IPS DF 6.9 (cell line): Measurements from ENCODE around the gene NTRK1.

ENCODE experiments used
- DNase-seq: peaks from one replicate; pipeline ENCODE4 v3.0.0-alpha.2; 2013; ENCODE audit warnings: low read depth, low spot score
- H3K27ac ChIP-seq: one replicate; pipeline ENCODE4 v1.5.1; 2013; ENCODE audit warnings: low read length, control low read depth
- H3K27me3 ChIP-seq: 2 replicates; pipeline ENCODE4 v1.6.1; 2013; ENCODE audit warnings: mild to moderate bottlenecking, low read length; ENCODE audit not compliant: control insufficient read depth, insufficient read depth
- H3K36me3 ChIP-seq: 2 replicates; pipeline ENCODE4 v1.6.1; 2013; ENCODE audit warnings: low read length; ENCODE audit not compliant: control insufficient read depth, insufficient read depth
- H3K4me1 ChIP-seq: 2 replicates; pipeline ENCODE4 v1.6.1; 2013; ENCODE audit warnings: low read length; ENCODE audit not compliant: control insufficient read depth, insufficient read depth
- H3K4me3 ChIP-seq: 2 replicates; pipeline ENCODE4 v1.5.1; 2013; ENCODE audit warnings: mild to moderate bottlenecking, low read length
- H3K9me3 ChIP-seq: 2 replicates; pipeline ENCODE4 v1.6.1; 2013; ENCODE audit warnings: low read length, inconsistent platforms; ENCODE audit not compliant: control insufficient read depth, insufficient read depth
- WGBS: extraction: QIAGEN DNeasy Blood & Tissue Kit; methylation state at CpG from one replicate; pipeline ENCODE4 v1.1.7; 2013; ENCODE audit warnings: mixed read lengths, missing lambda C conversion rate; ENCODE audit not compliant: insufficient read length, insufficient coverage; 5-methylcytosine and 5-hydroxymethylcytosine counted together

NTRK1 gene

DNA sequence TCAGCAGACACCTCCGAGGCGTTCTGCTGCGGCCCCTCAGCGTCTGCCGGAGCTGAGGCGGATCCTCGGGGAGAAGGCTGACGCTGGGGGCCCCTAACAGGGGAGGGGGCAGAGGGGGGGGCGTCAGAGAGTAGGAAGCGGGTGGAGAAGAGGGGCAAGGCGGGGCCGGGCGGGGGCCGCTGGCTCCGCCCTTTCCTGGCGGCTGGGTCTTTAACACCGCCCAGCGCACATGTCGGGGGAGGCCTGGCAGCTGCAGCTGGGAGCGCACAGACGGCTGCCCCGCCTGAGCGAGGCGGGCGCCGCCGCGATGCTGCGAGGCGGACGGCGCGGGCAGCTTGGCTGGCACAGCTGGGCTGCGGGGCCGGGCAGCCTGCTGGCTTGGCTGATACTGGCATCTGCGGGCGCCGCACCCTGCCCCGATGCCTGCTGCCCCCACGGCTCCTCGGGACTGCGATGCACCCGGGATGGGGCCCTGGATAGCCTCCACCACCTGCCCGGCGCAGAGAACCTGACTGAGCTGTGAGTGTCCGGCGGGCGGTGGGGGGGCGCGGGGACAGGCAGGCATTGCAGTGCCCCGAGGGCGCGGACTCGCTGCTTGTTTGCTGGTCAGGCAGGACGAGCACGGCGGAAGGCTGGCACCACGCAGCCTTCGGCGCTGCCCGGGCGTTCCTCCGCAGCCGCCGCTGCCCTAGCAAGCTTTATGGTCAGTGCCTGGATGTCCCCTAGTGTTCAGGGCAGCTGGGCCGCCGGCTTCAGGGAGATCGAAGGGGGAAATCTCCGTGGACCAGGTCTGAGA, at the start of gene NTRK1:
TSS of gene NTRK1 (plus strand) at position 238 of the 796 bp plus-strand sequence. CDS start at position 308, 70 bp downstream.
- Histone ChIP-seq H3K27ac (no peak within 1 kb of the TSS), H3K27me3 (peaks cover 77% of the 10 kb centered on the region), H3K4me1 (peaks cover 2% of the 10 kb centered on the region; the same call in 1 of the 2 replicates), H3K4me3 (peak within 1 kb of the TSS; percentile 30; the same call in 1 of the 2 replicates), H3K9me3 (no peaks in the 10 kb centered on the region), H3K36me3 (no peaks in the 10 kb centered on the region)
- DNase-seq, result no peak
- WGBS, result no CpG with 5 or more reads among the region's 69 CpGs

DNA sequence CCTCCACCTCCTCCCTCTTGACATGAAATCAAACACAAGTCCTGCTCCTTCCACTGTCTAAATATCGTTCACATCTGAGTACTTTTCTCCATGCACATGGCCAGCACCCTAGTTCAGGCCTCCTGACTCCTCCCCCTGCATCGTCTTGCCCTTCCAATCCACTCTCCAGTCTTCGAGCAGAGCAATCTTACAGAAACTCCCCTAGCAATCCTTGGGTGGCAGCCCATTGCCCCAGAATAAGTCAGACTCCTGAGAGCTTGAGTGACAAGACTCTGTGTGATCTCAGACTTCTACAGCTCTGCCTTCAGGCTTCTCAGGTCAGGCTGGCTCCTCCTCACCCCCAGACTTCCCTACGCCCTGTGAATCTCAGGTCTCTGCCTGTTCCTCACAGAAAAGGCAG, 49.5 kb upstream of the NTRK1 start:
- no CpG with 5 or more reads among the region's 4 CpGs for WGBS
- Histone ChIP-seq H3K27me3 (peaks cover 12% of the 10 kb centered on the region; the same call in 1 of the 2 replicates), H3K9me3 (no peaks in the 10 kb centered on the region), H3K4me3 (no peak overlapping the region), H3K4me1 (0 out of 2 replicates have a peak, but pooled peaks cover 3% of the 10 kb centered on the region), H3K27ac (no peak overlapping the region), H3K36me3 (no peaks in the 10 kb centered on the region)
- DNase-seq, result no peak

DNA sequence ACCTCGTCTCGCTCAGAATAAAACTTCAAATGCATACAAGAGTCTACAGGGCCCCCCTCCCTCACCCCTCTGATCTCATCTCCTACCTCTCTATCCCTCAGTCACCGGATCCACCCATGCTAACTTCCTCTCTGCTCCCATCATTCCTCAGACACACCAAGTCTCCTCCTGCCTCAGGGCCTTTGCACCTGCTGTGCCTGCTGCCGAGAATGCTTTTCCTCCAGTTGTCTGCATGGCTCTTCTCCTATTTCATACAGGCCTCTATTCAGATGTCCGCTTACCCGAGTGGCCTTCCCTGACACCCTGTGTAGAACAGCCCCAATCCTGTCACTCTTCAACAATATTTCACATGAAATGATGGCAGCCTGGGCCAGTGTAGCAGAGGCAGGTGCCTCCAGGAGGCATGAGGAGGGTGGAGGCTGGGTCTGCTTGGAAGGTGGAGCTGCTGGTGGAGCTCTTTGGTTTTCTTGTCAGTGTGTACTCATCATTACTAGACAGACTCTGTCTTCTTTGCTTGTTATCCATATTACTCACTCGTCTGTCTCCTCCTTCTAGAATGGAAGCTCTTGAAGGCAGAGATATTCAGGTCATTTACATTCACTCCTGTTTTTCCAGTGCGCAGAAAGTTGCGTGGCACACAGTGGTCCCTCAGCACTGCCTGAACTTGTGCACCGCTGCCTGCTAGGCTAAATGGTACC, 48.2 kb upstream of the NTRK1 start:
- no peak overlapping the region for H3K27ac ChIP-seq
- WGBS, result no CpG with 5 or more reads among the region's 10 CpGs

DNA sequence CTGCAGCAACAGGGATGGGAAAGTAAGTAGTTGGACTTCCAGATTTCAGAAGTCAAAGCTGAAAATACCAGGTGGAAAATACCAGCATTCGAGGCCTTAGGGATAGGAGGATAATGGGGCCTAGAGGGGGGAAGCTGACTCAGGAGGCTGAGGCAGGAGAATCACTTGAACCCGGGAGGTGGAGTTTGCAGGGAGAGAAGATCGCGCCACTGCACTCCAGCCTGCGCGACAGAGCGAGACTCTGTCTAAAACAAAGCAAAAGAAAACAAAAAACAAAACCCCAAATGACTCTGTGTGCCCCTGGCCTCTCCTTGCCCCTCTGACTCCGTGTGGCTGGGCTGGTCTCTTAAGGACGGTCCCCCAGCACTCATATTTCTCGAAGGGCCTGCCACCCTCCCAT, 47.4 kb upstream of the NTRK1 start:
- Histone ChIP-seq H3K27ac (no peak overlapping the region), H3K9me3 (no peaks in the 10 kb centered on the region), H3K27me3 (peaks cover 12% of the 10 kb centered on the region; the same call in 1 of the 2 replicates), H3K4me3 (peak overlapping the region; percentile 35; the same call in 1 of the 2 replicates), H3K36me3 (no peaks in the 10 kb centered on the region), H3K4me1 (0 out of 2 replicates have a peak, but pooled peaks cover 3% of the 10 kb centered on the region)
- no CpG with 5 or more reads among the region's 10 CpGs for WGBS
- no peak for DNase-seq

More for the DNA sequence above, 48.2 kb upstream of the NTRK1 start:
- Histone ChIP-seq H3K4me3 (no peak overlapping the region), H3K27me3 (peaks cover 12% of the 10 kb centered on the region; the same call in 1 of the 2 replicates), H3K9me3 (no peaks in the 10 kb centered on the region), H3K4me1 (0 out of 2 replicates have a peak, but pooled peaks cover 3% of the 10 kb centered on the region), H3K36me3 (no peaks in the 10 kb centered on the region)
- DNase-seq, result no peak

DNA sequence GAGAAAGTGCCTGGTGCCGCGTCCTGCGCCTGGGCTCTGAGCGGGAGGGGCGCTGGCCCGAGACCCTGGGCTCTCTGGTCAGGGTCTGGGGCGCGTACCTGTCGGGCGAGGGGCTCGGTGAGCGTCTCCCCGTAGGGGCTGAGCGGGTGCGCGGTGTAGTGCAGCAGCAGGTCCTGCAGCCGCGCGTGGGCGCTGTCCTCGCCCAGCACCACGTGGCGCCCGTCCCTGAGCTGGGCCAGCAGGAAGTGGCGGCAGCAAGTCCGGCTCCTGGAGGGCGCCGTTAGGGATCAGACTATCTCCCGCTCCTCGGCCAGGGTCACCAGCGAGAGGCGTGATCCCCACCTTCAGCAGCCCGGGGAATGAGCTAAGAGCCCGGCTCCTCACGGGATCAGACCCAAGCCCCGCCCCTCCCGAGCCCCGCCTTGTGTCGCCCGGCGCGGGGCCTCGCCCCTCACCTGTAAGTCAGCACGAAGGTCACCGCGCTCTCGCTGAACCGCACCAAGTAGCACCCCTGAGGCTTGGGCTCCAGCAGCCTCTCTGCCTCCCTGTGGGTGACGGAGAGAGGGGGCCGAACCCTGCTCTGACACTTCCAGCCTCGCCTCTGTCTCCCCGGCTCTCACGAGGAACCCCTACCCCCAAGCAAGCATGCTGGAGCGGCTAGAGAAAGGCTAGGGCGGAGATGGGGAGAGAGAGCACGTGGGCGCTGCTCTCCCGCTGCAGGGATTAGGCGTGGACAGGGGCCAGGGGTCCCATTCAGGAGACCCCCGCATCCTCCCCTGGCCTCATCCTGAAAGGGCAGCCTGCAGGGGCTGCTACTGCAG, 46.7 kb upstream of the NTRK1 start:
- Histone ChIP-seq H3K27ac (no peak overlapping the region), H3K27me3 (peaks cover 12% of the 10 kb centered on the region; the same call in 1 of the 2 replicates)

DNA sequence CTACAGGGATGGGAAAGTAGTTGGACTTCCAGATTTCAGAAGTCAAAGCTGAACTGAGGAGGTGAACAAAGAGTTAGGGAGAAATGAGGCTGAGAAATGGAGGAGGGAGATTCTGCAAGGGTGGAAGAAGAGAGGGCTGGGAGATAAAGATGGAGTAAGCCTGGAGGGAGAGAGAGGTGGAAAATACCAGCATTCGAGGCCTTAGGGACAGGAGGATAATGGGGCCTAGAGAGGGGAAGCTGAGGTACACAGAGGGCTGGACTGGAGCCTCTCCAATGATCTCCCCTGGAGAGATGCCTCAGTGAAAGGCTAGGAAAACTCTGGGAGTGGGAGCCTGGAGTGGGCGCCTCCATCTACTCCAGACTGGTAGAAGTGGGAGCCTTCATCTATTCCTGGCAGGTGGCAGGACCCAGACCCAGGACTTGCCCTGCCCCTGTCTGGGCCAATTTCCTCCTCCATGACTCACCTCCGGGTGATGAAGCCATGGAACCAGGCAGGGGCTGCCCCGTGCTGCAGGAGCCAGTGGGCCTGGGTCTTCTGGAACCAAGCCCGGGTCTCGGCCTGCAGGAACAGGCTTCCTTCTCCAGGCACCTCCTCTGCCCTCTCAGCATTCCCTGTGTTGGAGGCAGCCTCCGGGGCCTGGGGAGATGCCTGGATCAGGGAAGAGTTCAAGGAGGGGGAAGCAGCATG, 45.9 kb upstream of the NTRK1 start:
- no CpG with 5 or more reads among the region's 7 CpGs for WGBS
- Histone ChIP-seq H3K27ac (no peak overlapping the region), H3K4me1 (0 out of 2 replicates have a peak, but pooled peaks cover 3% of the 10 kb centered on the region), H3K27me3 (peaks cover 12% of the 10 kb centered on the region; the same call in 1 of the 2 replicates), H3K4me3 (no peak overlapping the region), H3K36me3 (no peaks in the 10 kb centered on the region), H3K9me3 (no peaks in the 10 kb centered on the region)
- DNase-seq, result no peak

More for the DNA sequence above, 46.7 kb upstream of the NTRK1 start:
- Histone ChIP-seq H3K4me3 (peak overlapping the region; percentile 35), H3K4me1 (0 out of 2 replicates have a peak, but pooled peaks cover 3% of the 10 kb centered on the region), H3K36me3 (no peaks in the 10 kb centered on the region), H3K9me3 (no peaks in the 10 kb centered on the region)
- WGBS, result no CpG with 5 or more reads among the region's 60 CpGs
- DNase-seq, result peak; percentile 60

DNA sequence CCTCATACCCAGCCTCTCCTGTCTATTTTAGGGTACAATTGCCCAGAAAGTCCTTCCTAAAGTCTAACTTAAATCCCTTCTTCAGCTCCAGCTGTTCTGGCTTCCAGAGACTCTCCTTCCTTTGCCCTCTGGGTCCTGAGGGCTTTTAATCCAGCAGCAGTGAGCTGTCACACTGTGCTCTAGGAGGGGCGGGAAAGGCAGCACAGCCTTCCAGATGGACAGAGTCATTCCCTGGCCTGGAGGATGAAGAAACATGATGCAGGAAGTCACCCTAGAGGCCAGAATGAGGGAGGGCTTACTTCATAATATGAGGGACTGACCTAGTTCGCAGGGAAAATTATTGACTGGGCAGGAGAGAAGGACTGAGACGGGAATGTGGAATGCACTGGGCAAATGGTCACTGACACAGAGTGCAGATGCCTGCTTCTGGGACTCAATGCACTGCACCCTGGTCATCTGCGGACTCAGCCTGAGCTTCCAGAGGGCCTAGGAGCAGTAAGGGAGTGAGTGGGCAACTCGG, 45.3 kb upstream of the NTRK1 start:
- H3K9me3 ChIP-seq, result no peaks in the 10 kb centered on the region
- peaks cover 12% of the 10 kb centered on the region; the same call in 1 of the 2 replicates for H3K27me3 ChIP-seq
- no peak overlapping the region for H3K27ac ChIP-seq
- no peak overlapping the region for H3K4me3 ChIP-seq
- 0 out of 2 replicates have a peak, but pooled peaks cover 3% of the 10 kb centered on the region for H3K4me1 ChIP-seq
- H3K36me3 ChIP-seq, result no peaks in the 10 kb centered on the region
- no peak for DNase-seq
- WGBS, result no CpG with 5 or more reads among the region's 5 CpGs

DNA sequence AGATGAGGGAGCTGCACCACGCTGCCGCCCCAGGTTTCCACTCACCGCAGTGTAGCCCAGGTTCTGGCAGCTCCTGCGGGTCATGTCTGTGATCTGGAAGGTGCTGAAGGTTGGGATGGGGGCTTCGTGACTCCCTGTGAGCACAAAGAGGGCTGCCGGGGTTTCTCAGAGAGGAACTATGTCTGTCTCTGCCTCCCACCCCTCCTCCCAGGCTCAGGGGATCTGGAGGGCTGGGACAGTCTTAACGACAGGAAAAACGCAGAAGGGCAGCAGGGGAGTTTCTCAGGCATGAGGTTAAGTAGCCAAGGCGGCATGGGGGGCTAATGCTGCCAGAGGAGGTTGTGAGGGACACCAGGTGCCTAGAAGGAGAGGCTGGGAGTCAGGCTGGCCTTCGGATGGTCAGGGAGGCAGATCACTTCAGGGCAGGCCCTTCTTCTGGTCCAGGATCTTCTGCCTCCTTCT, 44.7 kb upstream of the NTRK1 start:
- Histone ChIP-seq H3K9me3 (no peaks in the 10 kb centered on the region), H3K27ac (no peak overlapping the region), H3K36me3 (no peaks in the 10 kb centered on the region), H3K4me3 (no peak overlapping the region), H3K27me3 (peaks cover 12% of the 10 kb centered on the region; the same call in 1 of the 2 replicates), H3K4me1 (0 out of 2 replicates have a peak, but pooled peaks cover 3% of the 10 kb centered on the region)
- WGBS, result no CpG with 5 or more reads among the region's 10 CpGs
- no peak for DNase-seq

DNA sequence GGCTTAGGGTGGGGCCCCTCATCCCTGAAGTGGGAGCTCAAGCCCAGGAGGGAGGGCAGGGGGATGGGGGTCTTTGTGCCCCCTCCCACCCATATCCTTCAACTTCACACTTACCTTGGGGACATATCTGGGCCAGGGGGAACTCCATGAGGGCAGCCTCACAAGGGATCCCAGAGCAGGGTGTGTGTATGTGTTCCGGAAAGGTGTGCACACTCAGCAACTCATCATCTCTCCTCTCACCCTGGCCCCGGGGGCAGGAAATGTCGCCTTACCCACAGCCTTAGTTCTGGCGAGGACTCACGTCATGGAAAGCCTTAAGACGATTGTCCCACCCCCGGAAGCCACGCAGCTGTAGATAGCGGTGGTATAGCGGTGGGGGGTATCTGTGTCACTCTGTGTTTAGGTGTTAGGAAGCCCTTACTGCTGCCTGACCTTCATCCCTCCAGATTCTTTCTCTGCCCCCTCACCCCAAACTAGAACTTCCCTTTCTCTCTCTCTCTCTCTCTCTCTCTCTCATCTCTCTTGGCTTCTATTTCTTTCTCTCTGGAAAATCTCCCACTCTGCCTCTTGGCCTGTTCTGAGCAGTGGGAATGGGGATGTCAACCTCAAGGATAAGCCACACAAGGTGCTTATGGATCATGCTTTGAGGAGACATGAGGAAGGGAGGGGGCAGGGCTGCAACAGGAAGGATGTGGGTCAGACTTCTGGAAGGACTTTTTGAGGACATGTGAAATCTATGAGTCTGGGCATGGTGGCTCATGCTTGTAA, 43.9 kb upstream of the NTRK1 start, which contains the start of gene SH2D2A:
TSS of gene SH2D2A (minus strand) at position 288 of the 768 bp plus-strand sequence. CDS start at position 148, 140 bp downstream.
- H3K9me3 ChIP-seq, result no peaks in the 10 kb centered on the region

More for the DNA sequence above, 43.9 kb upstream of the NTRK1 start, which contains the start of gene SH2D2A:
- H3K27me3 ChIP-seq, result peaks cover 14% of the 10 kb centered on the region; the same call in 1 of the 2 replicates
- H3K27ac ChIP-seq, result no peak within 1 kb of the TSS
- DNase-seq, result no peak
- H3K4me3 ChIP-seq, result no peak within 1 kb of the TSS
- 0 out of 2 replicates have a peak, but pooled peaks cover 3% of the 10 kb centered on the region for H3K4me1 ChIP-seq
- no peaks in the 10 kb centered on the region for H3K36me3 ChIP-seq
- no CpG with 5 or more reads among the region's 10 CpGs for WGBS
